ENCODE data around the gene SH3PXD2A. TPM values are rescaled to one million over a fixed set of nuclear protein-coding genes. Genes with fewer than 3 reads are reported as not detected.
A peak's percentile ranks its signal among the peaks of the same experiment; 100 is the strongest.

SH3PXD2A gene
- total RNA-seq, 1 donor from 2014 or later: 30.3 TPM

DNA sequence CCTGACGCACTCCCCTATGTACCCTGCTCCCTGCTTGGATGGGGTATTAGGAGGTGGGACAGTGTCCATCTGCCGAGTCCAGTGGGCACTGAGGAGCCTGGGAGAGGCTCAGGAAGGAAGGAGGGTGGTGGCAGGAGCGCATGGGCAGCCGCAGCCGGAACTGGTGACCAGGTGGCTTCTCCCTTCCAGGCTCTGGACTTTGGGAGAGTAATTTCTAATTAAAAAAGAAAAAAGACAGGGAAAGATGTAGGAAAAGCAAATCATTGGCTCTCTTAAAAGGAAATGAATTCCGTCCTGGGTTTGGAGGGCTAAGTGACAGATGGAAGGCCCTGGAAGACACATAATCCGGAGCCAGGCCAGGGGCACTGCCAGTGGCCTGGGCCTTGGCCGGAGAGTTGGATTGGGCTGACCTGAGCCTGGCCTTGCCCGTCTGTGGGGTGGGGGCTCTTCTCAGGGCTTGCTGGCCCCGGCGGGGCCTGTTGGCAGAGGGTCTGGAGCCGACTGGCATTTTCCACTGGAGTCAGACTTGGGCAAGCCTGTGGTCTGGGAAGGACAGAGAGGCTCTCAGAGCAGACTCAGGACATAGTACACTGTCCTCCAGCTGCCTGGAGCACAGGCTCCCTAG, 298.9 kb downstream of the SH3PXD2A start:
- peak overlapping the region; percentile 81 to 87 (median 84) for H3K4me3 ChIP-seq (ENCODE audit: low read length in 3 of 3)
- H3K27me3 ChIP-seq (ENCODE audit: control insufficient read depth in 3 of 3, insufficient read depth in 3 of 3, low read length in 3 of 3): no peaks in the 10 kb centered on the region
- peaks cover 0 to 4% (median 0%) of the 10 kb centered on the region in 3 donors for H3K9me3 ChIP-seq (ENCODE audit: control insufficient read depth in 3 of 3, low read length in 3 of 3)
- peak overlapping the region; percentile 82 for H3K27ac ChIP-seq (ENCODE audit: low read depth, low read length)
- peaks cover 46 to 71% (median 58%) of the 10 kb centered on the region in 3 donors for H3K4me1 ChIP-seq (ENCODE audit: control insufficient read depth in 3 of 3, insufficient read depth in 3 of 3, low read length in 3 of 3)
- H3K36me3 ChIP-seq (ENCODE audit: control insufficient read depth in 3 of 3, insufficient read depth in 3 of 3, low read length in 3 of 3): peaks cover 0 to 6% (median 4%) of the 10 kb centered on the region in 3 donors
- H3K9ac ChIP-seq (ENCODE audit: low read depth in 1 of 3, low read length in 3 of 3): peak overlapping the region; percentile 82 to 85 (median 84)

- Histone ChIP-seq H3K4me3 (ENCODE audit: low read length in 3 of 3) (peak overlapping the region; percentile 81 to 87 (median 84)), H3K27ac (ENCODE audit: low read depth, low read length) (peak overlapping the region; percentile 82), H3K36me3 (ENCODE audit: control insufficient read depth in 3 of 3, insufficient read depth in 3 of 3, low read length in 3 of 3) (peaks cover 0 to 6% (median 4%) of the 10 kb centered on the region in 3 donors), H3K27me3 (ENCODE audit: control insufficient read depth in 3 of 3, insufficient read depth in 3 of 3, low read length in 3 of 3) (no peaks in the 10 kb centered on the region), H3K4me1 (ENCODE audit: control insufficient read depth in 3 of 3, insufficient read depth in 3 of 3, low read length in 3 of 3) (peaks cover 42 to 67% (median 55%) of the 10 kb centered on the region in 3 donors), H3K9me3 (ENCODE audit: control insufficient read depth in 3 of 3, low read length in 3 of 3) (peaks cover 0 to 1% (median 0%) of the 10 kb centered on the region in 3 donors), H3K9ac (ENCODE audit: low read depth in 1 of 3, low read length in 3 of 3) (peak overlapping the region; percentile 82 to 85 (median 84))
Measured at GRCh38 chr10:103555712-103556111, 299.7 kb downstream of the SH3PXD2A start.

DNA sequence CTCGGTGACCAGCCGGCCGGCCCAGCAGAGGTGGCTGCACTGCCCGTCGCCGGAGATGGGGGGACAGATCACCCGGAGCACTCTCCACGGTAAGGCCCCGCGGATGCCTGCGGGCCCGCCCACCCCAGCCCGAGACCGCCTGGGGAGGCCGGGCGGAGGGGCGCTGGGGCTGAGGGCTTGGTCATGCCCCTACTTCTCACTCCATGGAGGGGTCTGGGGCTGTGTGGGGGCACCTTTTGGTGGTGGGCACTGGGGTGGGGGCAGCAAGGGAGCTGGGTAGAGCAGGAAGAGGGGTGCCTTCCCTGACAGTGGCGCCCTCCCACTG, 300.1 kb downstream of the SH3PXD2A start:
- H3K27ac ChIP-seq (ENCODE audit: low read depth, low read length): peak overlapping the region; percentile 82

GRCh38 chr10:103554488-103555324, 300.7 kb downstream of the SH3PXD2A start:
- peaks cover 38 to 67% (median 50%) of the 10 kb centered on the region in 3 donors for H3K4me1 ChIP-seq (ENCODE audit: control insufficient read depth in 3 of 3, insufficient read depth in 3 of 3, low read length in 3 of 3)
- no peaks in the 10 kb centered on the region for H3K27me3 ChIP-seq (ENCODE audit: control insufficient read depth in 3 of 3, insufficient read depth in 3 of 3, low read length in 3 of 3)
- H3K9ac ChIP-seq (ENCODE audit: low read depth in 1 of 3, low read length in 3 of 3): peak overlapping the region in 2 of 3 donors; percentile 17 to 85
- H3K4me3 ChIP-seq (ENCODE audit: low read length in 3 of 3): peak overlapping the region in 2 of 3 donors; percentile 81 to 84
- peaks cover 0 to 3% (median 1%) of the 10 kb centered on the region in 3 donors for H3K36me3 ChIP-seq (ENCODE audit: control insufficient read depth in 3 of 3, insufficient read depth in 3 of 3, low read length in 3 of 3)
- H3K27ac ChIP-seq (ENCODE audit: low read depth, low read length): peak overlapping the region; percentile 82
- H3K9me3 ChIP-seq (ENCODE audit: control insufficient read depth in 3 of 3, low read length in 3 of 3): no peaks in the 10 kb centered on the region

More for the DNA sequence above, 300.1 kb downstream of the SH3PXD2A start:
- H3K4me3 ChIP-seq (ENCODE audit: low read length in 3 of 3): peak overlapping the region; percentile 81 to 87 (median 84)
- peak overlapping the region; percentile 82 to 85 (median 84) for H3K9ac ChIP-seq (ENCODE audit: low read depth in 1 of 3, low read length in 3 of 3)
- no peaks in the 10 kb centered on the region for H3K27me3 ChIP-seq (ENCODE audit: control insufficient read depth in 3 of 3, insufficient read depth in 3 of 3, low read length in 3 of 3)
- peaks cover 0 to 6% (median 4%) of the 10 kb centered on the region in 3 donors for H3K36me3 ChIP-seq (ENCODE audit: control insufficient read depth in 3 of 3, insufficient read depth in 3 of 3, low read length in 3 of 3)
- H3K4me1 ChIP-seq (ENCODE audit: control insufficient read depth in 3 of 3, insufficient read depth in 3 of 3, low read length in 3 of 3): peaks cover 38 to 67% (median 51%) of the 10 kb centered on the region in 3 donors
- no peaks in the 10 kb centered on the region for H3K9me3 ChIP-seq (ENCODE audit: control insufficient read depth in 3 of 3, low read length in 3 of 3)

GRCh38 chr10:103553743-103554487, 301.5 kb downstream of the SH3PXD2A start:
- H3K27me3 ChIP-seq (ENCODE audit: control insufficient read depth in 3 of 3, insufficient read depth in 3 of 3, low read length in 3 of 3): no peaks in the 10 kb centered on the region
- no peak overlapping the region for H3K27ac ChIP-seq (ENCODE audit: low read depth, low read length)
- no peak overlapping the region for H3K4me3 ChIP-seq (ENCODE audit: low read length in 3 of 3)
- no peaks in the 10 kb centered on the region for H3K9me3 ChIP-seq (ENCODE audit: control insufficient read depth in 3 of 3, low read length in 3 of 3)
- H3K36me3 ChIP-seq (ENCODE audit: control insufficient read depth in 3 of 3, insufficient read depth in 3 of 3, low read length in 3 of 3): no peaks in the 10 kb centered on the region
- H3K4me1 ChIP-seq (ENCODE audit: control insufficient read depth in 3 of 3, insufficient read depth in 3 of 3, low read length in 3 of 3): peaks cover 37 to 67% (median 49%) of the 10 kb centered on the region in 3 donors
- H3K9ac ChIP-seq (ENCODE audit: low read depth in 1 of 3, low read length in 3 of 3): no peak overlapping the region

DNA sequence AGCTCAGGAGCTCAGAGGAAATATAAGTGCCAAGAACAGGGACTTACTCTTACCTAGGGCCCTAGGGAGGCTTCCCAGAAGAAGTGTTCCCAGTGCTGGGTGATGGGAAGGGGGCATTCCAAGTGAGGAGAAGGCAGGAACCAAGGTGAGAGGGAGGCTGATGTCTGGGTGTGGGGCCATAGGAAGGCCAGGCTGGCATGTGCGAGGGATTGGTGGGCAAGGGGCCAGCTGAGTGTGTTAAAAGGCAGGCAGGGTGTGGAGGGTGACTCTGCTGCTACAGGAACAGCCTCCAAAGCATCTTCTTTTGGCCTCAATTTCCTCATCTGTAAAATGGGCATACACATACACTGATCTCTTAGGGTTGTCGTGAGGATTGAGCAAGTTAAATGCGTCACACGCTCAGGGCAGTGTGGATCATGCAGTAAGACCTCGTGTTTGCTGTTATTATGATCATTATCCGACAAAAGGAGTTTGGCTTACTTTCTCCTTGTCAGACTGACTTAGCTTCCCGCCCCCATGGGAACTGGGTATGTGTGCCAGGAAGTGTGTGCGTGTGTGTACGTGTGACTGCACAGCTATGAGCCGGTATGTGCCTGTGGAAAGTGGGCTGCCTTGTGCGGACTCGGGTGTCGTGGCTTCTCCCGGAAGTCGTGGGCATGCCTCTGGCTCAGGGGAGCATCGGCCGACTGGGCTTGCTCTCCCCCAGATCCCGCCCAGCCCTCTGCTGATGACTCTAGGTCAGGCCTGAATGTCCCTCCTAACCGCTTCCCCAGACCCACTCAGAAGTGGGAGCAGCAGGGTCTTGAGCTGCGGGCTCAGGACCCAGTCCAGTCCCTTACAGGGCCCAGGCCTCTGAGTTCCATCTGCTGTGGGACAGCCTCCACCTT, 302.3 kb downstream of the SH3PXD2A start:
- H3K4me1 ChIP-seq (ENCODE audit: control insufficient read depth in 3 of 3, insufficient read depth in 3 of 3, low read length in 3 of 3): peaks cover 37 to 65% (median 47%) of the 10 kb centered on the region in 3 donors

GRCh38 chr10:103551619-103552602, 303.5 kb downstream of the SH3PXD2A start:
- Histone ChIP-seq H3K4me1 (ENCODE audit: control insufficient read depth in 3 of 3, insufficient read depth in 3 of 3, low read length in 3 of 3) (peaks cover 28 to 63% (median 41%) of the 10 kb centered on the region in 3 donors), H3K27me3 (ENCODE audit: control insufficient read depth in 3 of 3, insufficient read depth in 3 of 3, low read length in 3 of 3) (no peaks in the 10 kb centered on the region), H3K9me3 (ENCODE audit: control insufficient read depth in 3 of 3, low read length in 3 of 3) (no peaks in the 10 kb centered on the region), H3K27ac (ENCODE audit: low read depth, low read length) (no peak overlapping the region), H3K4me3 (ENCODE audit: low read length in 3 of 3) (no peak overlapping the region), H3K36me3 (ENCODE audit: control insufficient read depth in 3 of 3, insufficient read depth in 3 of 3, low read length in 3 of 3) (no peaks in the 10 kb centered on the region), H3K9ac (ENCODE audit: low read depth in 1 of 3, low read length in 3 of 3) (peak overlapping the region in 1 of 3 donors; percentile 45)

More for the DNA sequence above, 302.3 kb downstream of the SH3PXD2A start:
- Histone ChIP-seq H3K36me3 (ENCODE audit: control insufficient read depth in 3 of 3, insufficient read depth in 3 of 3, low read length in 3 of 3) (no peaks in the 10 kb centered on the region), H3K27me3 (ENCODE audit: control insufficient read depth in 3 of 3, insufficient read depth in 3 of 3, low read length in 3 of 3) (no peaks in the 10 kb centered on the region), H3K27ac (ENCODE audit: low read depth, low read length) (no peak overlapping the region), H3K9ac (ENCODE audit: low read depth in 1 of 3, low read length in 3 of 3) (no peak overlapping the region), H3K9me3 (ENCODE audit: control insufficient read depth in 3 of 3, low read length in 3 of 3) (no peaks in the 10 kb centered on the region), H3K4me3 (ENCODE audit: low read length in 3 of 3) (no peak overlapping the region)

- no peak overlapping the region for H3K27ac ChIP-seq (ENCODE audit: low read depth, low read length)
- no peak overlapping the region for H3K9ac ChIP-seq (ENCODE audit: low read depth in 1 of 3, low read length in 3 of 3)
- no peaks in the 10 kb centered on the region for H3K36me3 ChIP-seq (ENCODE audit: control insufficient read depth in 3 of 3, insufficient read depth in 3 of 3, low read length in 3 of 3)
- no peaks in the 10 kb centered on the region for H3K27me3 ChIP-seq (ENCODE audit: control insufficient read depth in 3 of 3, insufficient read depth in 3 of 3, low read length in 3 of 3)
- peaks cover 26 to 69% (median 38%) of the 10 kb centered on the region in 3 donors for H3K4me1 ChIP-seq (ENCODE audit: control insufficient read depth in 3 of 3, insufficient read depth in 3 of 3, low read length in 3 of 3)
- no peaks in the 10 kb centered on the region for H3K9me3 ChIP-seq (ENCODE audit: control insufficient read depth in 3 of 3, low read length in 3 of 3)
- H3K4me3 ChIP-seq (ENCODE audit: low read length in 3 of 3): no peak overlapping the region
Measured at GRCh38 chr10:103550229-103550628, 305.1 kb downstream of the SH3PXD2A start.
